Uterus (tissue), 2 donors: ENCODE results near the gene MEF2C.
"Not testable (repeated sequence)": the region's sequence is repeated elsewhere in the genome, so short reads cannot be mapped to it uniquely, and the experiment has no call there.

Source experiments
- CTCF ChIP-seq, 4 experiments: fragments of 200-600 bp in 2 of 4; fragments of 450-650 bp in 2 of 4; sonication (generic) in 2 of 4; IDR thresholded peaks; one replicate each; pipeline ENCODE4 v1.5.1; 2016 to 2019; ENCODE audit warnings: antibody characterized with exemption in 4 of 4, mild to moderate bottlenecking in 2 of 4, moderate library complexity in 1 of 4
- POLR2A ChIP-seq, 2 donors: fragments of 450-650 bp; IDR thresholded peaks; one replicate each; pipeline ENCODE4 v1.6.1; 2016; ENCODE audit warnings: antibody characterized with exemption in 2 of 2, mild to moderate bottlenecking in 1 of 2, moderate library complexity in 1 of 2

DNA sequence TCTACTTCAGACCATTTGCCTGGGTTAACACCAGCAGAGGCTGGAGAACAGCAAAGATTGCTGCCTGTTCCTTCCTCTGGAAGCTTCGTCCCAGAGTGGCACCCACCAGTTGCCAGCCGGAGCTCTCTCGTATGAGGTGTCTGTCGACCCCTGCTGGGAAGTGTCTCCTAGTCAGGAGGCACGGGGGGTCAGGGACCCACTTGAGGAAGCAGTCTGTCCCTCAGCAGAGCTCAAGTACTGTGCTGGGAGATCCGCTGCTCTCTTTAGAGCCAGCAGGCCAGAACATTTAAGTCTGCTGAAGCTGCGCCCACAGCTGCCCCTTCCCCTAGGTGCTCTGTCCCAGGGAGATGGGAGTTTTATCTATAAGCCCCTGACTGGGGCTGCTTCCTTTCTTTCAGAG lies 84.1 kb downstream of the MEF2C start:
- not testable (repeated sequence) for TF ChIP-seq CTCF, POLR2A (IDR thresholded peaks at IDR 0.05)
